IMR-90 (cell line): Measurements from ENCODE around the gene NACC1. TPM values are rescaled to one million over a fixed set of nuclear protein-coding genes. Genes with fewer than 3 reads are reported as not detected.

Experiments used
- ATAC-seq: fragments of 200-7000 bp; cut with Tn5 transposase; 2 replicates; pipeline ENCODE4 v1.9.1; 2020; ENCODE audit warnings: low read depth, mild to moderate bottlenecking, moderate library complexity
- BruUV-seq: library from RNA; stranded (reverse); fragments of 400-500 nt; replicated peaks from 2 replicates; lab custom pipeline; 2021; lab: Mats Ljungman, UMichigan
- CTCF ChIA-PET: fragments of 300-600 bp; formaldehyde crosslinking; extraction: SDS; loops from one replicate; lab custom pipeline; 2021; ENCODE audit warnings: antibody characterized with exemption; lab: Yijun Ruan, JAX
- POLR2A ChIA-PET: fragments of 300-600 bp; sonication (Branson Sonifier 250); formaldehyde crosslinking; loops from one replicate; lab custom pipeline; 2022; ENCODE audit warnings: antibody characterized with exemption; ENCODE audit not compliant: unreplicated experiment; lab: Charles Lee
- DNase-seq: peaks from one replicate; pipeline ENCODE4 v3.0.0; 2013
- H2AFZ ChIP-seq: replicated peaks from 2 replicates; pipeline ENCODE3; 2013; ENCODE audit warnings: low read length, mild to moderate bottlenecking; ENCODE audit not compliant: poor library complexity
- H2AK5ac ChIP-seq: 2 replicates; pipeline ENCODE4 v1.6.1; 2013; ENCODE audit warnings: low read depth, low read length, inconsistent platforms
- H2AK9ac ChIP-seq: replicated peaks from 2 replicates; pipeline ENCODE3; 2013; ENCODE audit warnings: mild to moderate bottlenecking, low read depth, low read length, moderate library complexity; ENCODE audit not compliant: poor library complexity
- H2BK120ac ChIP-seq: 2 replicates; pipeline ENCODE4 v1.6.1; 2013; ENCODE audit warnings: low read depth, low read length, inconsistent platforms
- H2BK15ac ChIP-seq: 3 replicates; pipeline ENCODE4 v1.6.1; 2013; ENCODE audit warnings: low read depth, low read length, inconsistent platforms
- H2BK20ac ChIP-seq: 2 replicates; pipeline ENCODE4 v1.6.1; 2013; ENCODE audit warnings: low read depth, mild to moderate bottlenecking, inconsistent platforms, low read length, moderate library complexity
- H2BK5ac ChIP-seq: 2 replicates; pipeline ENCODE4 v1.6.1; 2013; ENCODE audit warnings: mild to moderate bottlenecking, low read depth, low read length, inconsistent platforms; ENCODE audit not compliant: poor library complexity, severe bottlenecking
- H3K14ac ChIP-seq: replicated peaks from 2 replicates; pipeline ENCODE4 v1.6.1; 2013; ENCODE audit warnings: low read depth, low read length, inconsistent platforms
- H3K18ac ChIP-seq: 2 replicates; pipeline ENCODE4 v1.6.1; 2013; ENCODE audit warnings: low read depth, low read length, control low read depth
- H3K23ac ChIP-seq: 2 replicates; pipeline ENCODE4 v1.6.1; 2013; ENCODE audit warnings: low read depth, low read length, inconsistent platforms
- H3K27ac ChIP-seq: 2 replicates; pipeline ENCODE4 v1.5.1; 2013; ENCODE audit warnings: mild to moderate bottlenecking, control low read depth, low read length; ENCODE audit not compliant: insufficient read depth
- H3K27me3 ChIP-seq: 2 replicates; pipeline ENCODE4 v1.6.1; 2013; ENCODE audit warnings: low read length; ENCODE audit not compliant: control insufficient read depth, insufficient read depth
- H3K36me3 ChIP-seq: 2 replicates; pipeline ENCODE4 v1.6.1; 2013; ENCODE audit warnings: low read length, mixed read lengths; ENCODE audit not compliant: control insufficient read depth, insufficient read depth
- H3K4ac ChIP-seq: 2 replicates; pipeline ENCODE4 v1.6.1; 2013; ENCODE audit warnings: low read depth, low read length, inconsistent platforms
- H3K4me1 ChIP-seq: 2 replicates; pipeline ENCODE4 v1.6.1; 2013; ENCODE audit warnings: low read length, mixed read lengths; ENCODE audit not compliant: control insufficient read depth, insufficient read depth
- H3K4me2 ChIP-seq: 2 replicates; pipeline ENCODE4 v1.6.1; 2013; ENCODE audit warnings: low read depth, mild to moderate bottlenecking, control low read depth, low read length, moderate library complexity
- H3K4me3 ChIP-seq: 2 replicates; pipeline ENCODE4 v1.5.1; 2013; ENCODE audit warnings: low read depth, mild to moderate bottlenecking, control low read depth, low read length, moderate library complexity; ENCODE audit not compliant: insufficient read depth
- H3K56ac ChIP-seq: 2 replicates; pipeline ENCODE4 v1.6.1; 2013; ENCODE audit warnings: low read length, inconsistent platforms; ENCODE audit not compliant: insufficient read depth; ENCODE audit errors: extremely low read depth
- H3K79me1 ChIP-seq, 2 experiments: 2 replicates each; pipeline ENCODE4 v1.6.1; 2013; ENCODE audit warnings: low read length in 2 of 2, inconsistent platforms in 1 of 2, low read depth in 1 of 2
- H3K9ac ChIP-seq: 2 replicates; pipeline ENCODE4 v1.6.1; 2013; ENCODE audit warnings: low read depth, low read length, control low read depth
- H3K9me1 ChIP-seq: 2 replicates; pipeline ENCODE4 v1.6.1; 2013; ENCODE audit warnings: low read length, inconsistent platforms; ENCODE audit not compliant: insufficient read depth
- H3K9me3 ChIP-seq: 2 replicates; pipeline ENCODE4 v1.6.1; 2013; ENCODE audit warnings: low read length; ENCODE audit not compliant: control insufficient read depth, insufficient read depth
- H4K20me1 ChIP-seq: 2 replicates; pipeline ENCODE4 v1.6.1; 2013; ENCODE audit warnings: low read length, inconsistent platforms; ENCODE audit not compliant: insufficient read depth
- H4K5ac ChIP-seq: 2 replicates; pipeline ENCODE4 v1.6.1; 2013; ENCODE audit warnings: mild to moderate bottlenecking, low read depth, low read length, control low read depth
- H4K8ac ChIP-seq, 2 experiments: 2 replicates each; pipeline ENCODE4 v1.6.1; 2013; ENCODE audit warnings: low read depth in 2 of 2, low read length in 2 of 2, control low read depth in 1 of 2, inconsistent platforms in 1 of 2
- H4K91ac ChIP-seq: 2 replicates; pipeline ENCODE4 v1.6.1; 2013; ENCODE audit warnings: low read depth, low read length, inconsistent platforms; ENCODE audit not compliant: insufficient read depth
- BHLHE40 ChIP-seq: fragments of 150-350 bp; IDR thresholded peaks from 2 replicates; pipeline ENCODE4 v1.6.1; 2016; ENCODE audit warnings: mild to moderate bottlenecking, low read depth, low read length
- CEBPB ChIP-seq: IDR thresholded peaks from 2 replicates; pipeline ENCODE4 v1.6.1; 2012; ENCODE audit warnings: low read depth, low read length, improper control_type of control experiment
- CHD1 ChIP-seq: IDR thresholded peaks from 2 replicates; pipeline ENCODE4 v1.6.1; 2012; ENCODE audit warnings: low read depth, low read length, improper control_type of control experiment
- ELK1 ChIP-seq: fragments of 150-350 bp; IDR thresholded peaks from 2 replicates; pipeline ENCODE4 v1.6.1; 2016; ENCODE audit warnings: low read depth, mild to moderate bottlenecking, low read length, moderate library complexity, borderline replicate concordance
- FOS ChIP-seq: fragments of 150-350 bp; IDR thresholded peaks from 2 replicates; pipeline ENCODE4 v1.6.1; 2016; ENCODE audit warnings: low read depth, low read length
- MAFK ChIP-seq: IDR thresholded peaks from 2 replicates; pipeline ENCODE4 v1.6.1; 2012; ENCODE audit warnings: low read depth, low read length, improper control_type of control experiment
- MAZ ChIP-seq: IDR thresholded peaks from 2 replicates; pipeline ENCODE4 v1.6.1; 2012; ENCODE audit warnings: low read depth, mild to moderate bottlenecking, low read length, improper control_type of control experiment, moderate library complexity, borderline replicate concordance
- MXI1 ChIP-seq: IDR thresholded peaks from 2 replicates; pipeline ENCODE4 v1.6.1; 2012; ENCODE audit warnings: low read depth, mild to moderate bottlenecking, low read length, moderate library complexity, borderline replicate concordance
- NFE2L2 ChIP-seq: fragments of 150-350 bp; IDR thresholded peaks from 2 replicates; pipeline ENCODE4 v1.6.1; 2016; ENCODE audit warnings: low read depth, mild to moderate bottlenecking, low read length
- POLR2A ChIP-seq: IDR thresholded peaks from 2 replicates; pipeline ENCODE4 v1.6.1; 2012; ENCODE audit warnings: mild to moderate bottlenecking, low read depth, low read length
- RCOR1 ChIP-seq: IDR thresholded peaks from 2 replicates; pipeline ENCODE4 v1.6.1; 2012; ENCODE audit warnings: mild to moderate bottlenecking, low read length, improper control_type of control experiment; ENCODE audit not compliant: insufficient replicate concordance
- RFX5 ChIP-seq: IDR thresholded peaks from 2 replicates; pipeline ENCODE4 v1.8.0; 2012; ENCODE audit warnings: low read depth, mild to moderate bottlenecking, low read length, moderate library complexity
- SMC3 ChIP-seq: fragments of 150-350 bp; IDR thresholded peaks from 2 replicates; pipeline ENCODE4 v1.6.1; 2016; ENCODE audit warnings: low read depth, mild to moderate bottlenecking, antibody characterized with exemption, low read length, moderate library complexity
- USF2 ChIP-seq: fragments of 150-350 bp; IDR thresholded peaks from 2 replicates; pipeline ENCODE4 v1.6.1; 2017; ENCODE audit warnings: mild to moderate bottlenecking, antibody characterized with exemption, low read length, low read depth
- WGBS, 2 experiments: methylation state at CpG; one replicate each; pipeline versions ENCODE4 v1.1.5 to v1.1.7; 2013; ENCODE audit warnings: missing lambda C conversion rate in 2 of 2; ENCODE audit not compliant: insufficient read length in 1 of 2; ENCODE audit errors: extremely low coverage in 2 of 2; 5-methylcytosine and 5-hydroxymethylcytosine counted together
- dilution Hi-C: fragments of 300-500 bp; cut with HindIII; formaldehyde crosslinking; loops from one replicate; pipeline ENCODE4 v1.14.3; 2018; ENCODE audit warnings: low sequenced_read_pairs; ENCODE audit not compliant: unreplicated experiment
- in situ Hi-C: fragments of 300-500 bp; cut with MboI; formaldehyde crosslinking; loops from 3 replicates; pipeline ENCODE4 v1.14.3; 2019; ENCODE audit warnings: low sequenced_read_pairs, inconsistent platforms, mixed read lengths
- intact Hi-C: fragments of 100-400 bp; cut with micrococcal nuclease; formaldehyde crosslinking; loops from 2 replicates; pipeline ENCODE4 v1.10.0; 2022
- polyA plus RNA-seq, 3 experiments: library from polyadenylated mRNA; depleted of rRNA; stranded (reverse); fragments of >200 nt; gene quantifications; 2 replicates each; pipeline ENCODE4 v1.2.3, GENCODE V29; 2012; ENCODE audit warnings: low replicate concordance in 1 of 3
- total RNA-seq: library from RNA; depleted of rRNA; stranded (reverse); fragments of >200 nt; gene quantifications from 2 replicates; pipeline ENCODE4 v1.2.3, GENCODE V29; 2012
- TF ChIP-seq, protein P1 (sequence below): conservative IDR thresholded peaks from 2 replicates; pipeline ENCODE4 v1.5.1; 2012; ENCODE audit warnings: mild to moderate bottlenecking, low read depth, low read length, improper control_type of control experiment

The NACC1 gene
- total and polyA plus RNA-seq, 2 of the 4 experiments (the other 2 are of a cell fraction) = 42.5 to 181 TPM

DNA sequence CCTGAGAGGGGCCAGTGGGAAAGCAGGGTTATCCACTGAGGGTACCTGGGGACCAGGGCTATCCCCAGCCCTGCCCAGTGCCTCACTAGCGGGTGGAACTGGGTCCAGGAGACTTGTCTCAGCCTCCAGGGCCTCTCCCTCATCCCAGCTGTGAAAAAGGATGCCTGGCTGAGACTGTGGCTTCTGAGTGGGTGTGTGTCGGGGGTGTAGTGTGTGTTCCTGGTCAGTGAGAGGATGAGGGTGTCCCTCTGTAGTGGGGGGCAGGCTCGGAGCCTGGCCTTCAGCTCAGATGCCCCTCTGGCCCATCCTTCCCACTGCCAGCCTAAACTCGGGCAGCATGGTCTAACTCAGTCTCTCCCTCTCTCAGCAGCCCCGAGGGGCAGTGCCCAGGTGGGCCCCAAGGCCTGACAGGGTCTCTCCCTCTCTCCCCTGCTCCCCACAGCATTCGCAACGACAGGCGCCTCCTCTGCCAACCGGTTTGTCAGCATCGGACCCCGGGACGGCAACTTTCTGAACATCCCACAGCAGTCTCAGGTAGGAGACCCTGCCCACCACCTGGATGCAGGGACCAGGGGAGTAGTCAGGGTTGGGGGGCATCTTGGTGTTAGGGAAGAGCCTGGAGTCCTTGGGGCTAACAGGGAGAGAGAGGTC, 28.1 kb upstream of the NACC1 start:
- ChIA-PET POLR2A (no interaction called here), CTCF (interaction anchor here (1.1 kb wide), 1 partner anchor 32 kb away, joined by 3 read pairs; no protein-coding TSS in a partner anchor)
- intact Hi-C loops = no loop called here
- H3K9ac ChIP-seq = no peak overlapping the region
- ATAC-seq = no peak
- H4K5ac ChIP-seq = no peak overlapping the region
- H3K4me2 ChIP-seq = no peak overlapping the region
- H3K56ac ChIP-seq = no peak overlapping the region
- no peaks in the 10 kb centered on the region for H3K27me3 ChIP-seq
- no peak for DNase-seq
- in situ Hi-C loops = loop anchor here (5.0 kb wide), 1 partner anchor 108 kb away; no protein-coding TSS in a partner anchor
- H2AK9ac ChIP-seq = no peak overlapping the region
- no peak overlapping the region for H2BK120ac ChIP-seq
- no peak overlapping the region for H4K91ac ChIP-seq
- H2BK15ac ChIP-seq = no peak overlapping the region
- H3K14ac ChIP-seq = no peak overlapping the region
- no peak overlapping the region for H2BK20ac ChIP-seq
- WGBS, 2 experiments = 80% methylated on average over 2 of the region's 12 CpGs; no CpG with 5 or more reads in 1 of the 2 experiments
- H3K36me3 ChIP-seq = peaks cover 38% of the 10 kb centered on the region
- peaks cover 9% of the 10 kb centered on the region; the same call in 1 of the 2 replicates for H3K4me1 ChIP-seq
- H2BK5ac ChIP-seq = no peak overlapping the region
- H3K9me1 ChIP-seq = no peaks in the 10 kb centered on the region
- H3K18ac ChIP-seq = no peak overlapping the region
- no peak overlapping the region for H4K8ac ChIP-seq
- no peak overlapping the region for H2AK5ac ChIP-seq
- 0 out of 4 replicates have a peak, but pooled peaks cover 0 to 8% of the 10 kb centered on the region in 2 experiments for H3K79me1 ChIP-seq
- no peaks in the 10 kb centered on the region for H3K9me3 ChIP-seq
- no TSS peak for BruUV-seq
- H4K20me1 ChIP-seq = peaks cover 15% of the 10 kb centered on the region; the same call in 1 of the 2 replicates
- H3K4ac ChIP-seq = no peak overlapping the region
- H3K27ac ChIP-seq = no peak overlapping the region
- H2AFZ ChIP-seq = no peak overlapping the region
- no peak overlapping the region for H3K23ac ChIP-seq
- H3K4me3 ChIP-seq = no peak overlapping the region
- dilution Hi-C loops = no loop called here
- no peak for TF ChIP-seq BHLHE40
- TF ChIP-seq FOS = no peak
- no peak for TF ChIP-seq MAZ
- no peak for TF ChIP-seq RFX5
- TF ChIP-seq USF2 = no peak
- TF ChIP-seq ELK1 = no peak
- no peak for TF ChIP-seq SMC3
- TF ChIP-seq MAFK = no peak
- no peak for TF ChIP-seq CEBPB
- TF ChIP-seq MXI1 = no peak
- TF ChIP-seq, protein P1, sequence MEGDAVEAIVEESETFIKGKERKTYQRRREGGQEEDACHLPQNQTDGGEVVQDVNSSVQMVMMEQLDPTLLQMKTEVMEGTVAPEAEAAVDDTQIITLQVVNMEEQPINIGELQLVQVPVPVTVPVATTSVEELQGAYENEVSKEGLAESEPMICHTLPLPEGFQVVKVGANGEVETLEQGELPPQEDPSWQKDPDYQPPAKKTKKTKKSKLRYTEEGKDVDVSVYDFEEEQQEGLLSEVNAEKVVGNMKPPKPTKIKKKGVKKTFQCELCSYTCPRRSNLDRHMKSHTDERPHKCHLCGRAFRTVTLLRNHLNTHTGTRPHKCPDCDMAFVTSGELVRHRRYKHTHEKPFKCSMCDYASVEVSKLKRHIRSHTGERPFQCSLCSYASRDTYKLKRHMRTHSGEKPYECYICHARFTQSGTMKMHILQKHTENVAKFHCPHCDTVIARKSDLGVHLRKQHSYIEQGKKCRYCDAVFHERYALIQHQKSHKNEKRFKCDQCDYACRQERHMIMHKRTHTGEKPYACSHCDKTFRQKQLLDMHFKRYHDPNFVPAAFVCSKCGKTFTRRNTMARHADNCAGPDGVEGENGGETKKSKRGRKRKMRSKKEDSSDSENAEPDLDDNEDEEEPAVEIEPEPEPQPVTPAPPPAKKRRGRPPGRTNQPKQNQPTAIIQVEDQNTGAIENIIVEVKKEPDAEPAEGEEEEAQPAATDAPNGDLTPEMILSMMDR = no peak
- no peak for TF ChIP-seq RCOR1
- no peak for TF ChIP-seq CHD1
- no peak for TF ChIP-seq NFE2L2
- TF ChIP-seq POLR2A = no peak
